Measurements from ENCODE around the gene FRS2. TPM values are rescaled to one million over a fixed set of nuclear protein-coding genes. Genes with fewer than 3 reads are reported as not detected.

FRS2 gene
- total and polyA plus RNA-seq, 5 donors from 2014 or later, result 6.9 to 31.8 (median 10.9) TPM

DNA sequence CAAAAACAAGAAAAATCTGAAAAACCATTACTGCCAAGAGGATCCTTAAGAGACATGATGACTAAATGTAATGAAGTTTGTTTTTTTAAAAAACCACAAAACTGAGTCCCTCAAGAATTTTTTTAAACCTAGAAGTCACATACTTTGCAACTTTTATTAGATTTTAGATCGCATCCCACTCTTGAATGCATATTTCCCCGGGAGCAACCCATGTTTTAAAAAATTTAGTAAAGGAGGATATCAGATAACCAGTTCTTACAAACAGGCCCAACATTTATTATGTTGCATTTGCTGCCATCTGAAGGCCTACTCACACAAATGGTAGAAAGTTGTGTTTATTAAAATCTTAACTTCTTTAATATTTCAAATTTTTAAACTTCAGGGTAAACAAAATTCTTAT is 70.8 kb downstream of the FRS2 start:
- no peak overlapping the region for H3K27ac ChIP-seq (ENCODE audit: insufficient read depth, low read length, poor library complexity, severe bottlenecking)
- Mint-ChIP-seq H3K9me3 (peaks cover 0 to 10% (median 7%) of the 10 kb centered on the region in 7 donors), H3K36me3 (peaks cover 22% of the 10 kb centered on the region), H3K27ac (peak overlapping the region in 1 of 3 donors; percentile 56), H3K4me1 (peaks cover 2 to 15% (median 7%) of the 10 kb centered on the region in 4 donors), H3K27me3 (no peaks in the 10 kb centered on the region), H3K4me3 (no peak overlapping the region)
- peaks cover 5 to 11% of the 10 kb centered on the region in 2 experiments for H3K9me3 ChIP-seq (ENCODE audit: control insufficient read depth in 2 of 2, low read length in 2 of 2)
- no peak for ATAC-seq (ENCODE audit: low read depth in 2 of 2)
- no peaks in the 10 kb centered on the region for H3K4me1 ChIP-seq (ENCODE audit: control insufficient read depth, insufficient read depth, low read length, poor library complexity, severe bottlenecking)
- DNase-seq, result no peak
- peaks cover 8% of the 10 kb centered on the region for H3K36me3 ChIP-seq (ENCODE audit: control insufficient read depth, insufficient read depth, low read length)
- no peaks in the 10 kb centered on the region for H3K27me3 ChIP-seq (ENCODE audit: control insufficient read depth, insufficient read depth, low read length)
- H3K4me3 ChIP-seq (ENCODE audit: low read depth, low read length), result no peak overlapping the region

DNA sequence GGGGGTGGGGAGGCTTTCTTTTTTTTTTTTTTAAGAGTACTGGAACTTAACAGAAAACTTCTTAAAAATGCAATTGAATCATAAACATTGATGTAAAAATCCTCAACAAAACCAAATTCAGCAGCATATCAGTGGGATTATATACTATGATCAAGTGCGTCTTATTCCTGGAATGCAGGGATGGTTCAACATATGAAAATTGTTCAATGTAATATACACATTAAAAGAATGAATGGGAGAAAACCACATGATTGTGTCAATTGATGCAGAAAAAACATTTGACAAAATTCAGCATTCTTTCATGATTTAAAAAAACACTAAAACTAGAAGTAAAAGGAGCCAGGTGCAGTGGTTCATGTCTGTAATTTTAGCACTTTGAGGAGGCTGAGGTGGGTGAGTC is 73.9 kb downstream of the FRS2 start:
- Histone ChIP-seq H3K36me3 (ENCODE audit: control insufficient read depth, insufficient read depth, low read length) (peaks cover 6% of the 10 kb centered on the region), H3K4me1 (ENCODE audit: control insufficient read depth, insufficient read depth, low read length, poor library complexity, severe bottlenecking) (no peaks in the 10 kb centered on the region), H3K27me3 (ENCODE audit: control insufficient read depth, insufficient read depth, low read length) (no peaks in the 10 kb centered on the region), H3K4me3 (ENCODE audit: low read depth, low read length) (no peak overlapping the region), H3K27ac (ENCODE audit: insufficient read depth, low read length, poor library complexity, severe bottlenecking) (no peak overlapping the region), H3K9me3 (ENCODE audit: control insufficient read depth in 2 of 2, low read length in 2 of 2) (peaks cover 5 to 11% of the 10 kb centered on the region in 2 experiments)
- Mint-ChIP-seq H3K4me1 (peaks cover 2 to 11% (median 6%) of the 10 kb centered on the region in 4 donors), H3K27ac (no peak overlapping the region), H3K4me3 (no peak overlapping the region), H3K9me3 (peaks cover 0 to 10% (median 7%) of the 10 kb centered on the region in 7 donors), H3K36me3 (peaks cover 21% of the 10 kb centered on the region), H3K27me3 (no peaks in the 10 kb centered on the region)
- DNase-seq (no peak), ATAC-seq (ENCODE audit: low read depth in 2 of 2) (no peak)

DNA sequence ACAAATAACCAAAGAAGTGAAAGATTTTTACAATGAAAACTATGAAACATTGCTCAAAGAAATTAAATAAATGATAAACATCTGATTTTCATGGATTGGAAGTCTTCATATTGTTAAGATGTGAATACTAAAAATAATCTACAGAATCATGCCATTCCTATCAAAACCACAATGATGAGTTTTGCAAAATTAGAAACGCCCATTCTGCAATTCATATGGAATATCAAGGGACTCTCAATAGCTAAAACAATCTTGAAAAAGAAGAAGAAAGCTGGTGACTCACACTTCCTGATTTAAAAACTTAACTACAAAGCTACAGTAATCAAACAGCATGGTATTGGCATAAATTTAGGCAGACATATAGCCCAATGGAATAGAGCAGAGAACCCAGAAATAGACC is 74.9 kb downstream of the FRS2 start:
- Histone ChIP-seq H3K27me3 (ENCODE audit: control insufficient read depth, insufficient read depth, low read length) (no peaks in the 10 kb centered on the region), H3K9me3 (ENCODE audit: control insufficient read depth in 2 of 2, low read length in 2 of 2) (peaks cover 5 to 11% of the 10 kb centered on the region in 2 experiments), H3K27ac (ENCODE audit: insufficient read depth, low read length, poor library complexity, severe bottlenecking) (no peak overlapping the region), H3K36me3 (ENCODE audit: control insufficient read depth, insufficient read depth, low read length) (peaks cover 6% of the 10 kb centered on the region), H3K4me1 (ENCODE audit: control insufficient read depth, insufficient read depth, low read length, poor library complexity, severe bottlenecking) (no peaks in the 10 kb centered on the region), H3K4me3 (ENCODE audit: low read depth, low read length) (no peak overlapping the region)
- no peak for ATAC-seq (ENCODE audit: low read depth in 2 of 2)
- Mint-ChIP-seq H3K4me3 (no peak overlapping the region), H3K27ac (no peak overlapping the region), H3K4me1 (peaks cover 4 to 14% (median 6%) of the 10 kb centered on the region in 4 donors), H3K36me3 (peaks cover 21% of the 10 kb centered on the region), H3K9me3 (peaks cover 0 to 10% (median 7%) of the 10 kb centered on the region in 7 donors), H3K27me3 (no peaks in the 10 kb centered on the region)
- DNase-seq, result no peak

DNA sequence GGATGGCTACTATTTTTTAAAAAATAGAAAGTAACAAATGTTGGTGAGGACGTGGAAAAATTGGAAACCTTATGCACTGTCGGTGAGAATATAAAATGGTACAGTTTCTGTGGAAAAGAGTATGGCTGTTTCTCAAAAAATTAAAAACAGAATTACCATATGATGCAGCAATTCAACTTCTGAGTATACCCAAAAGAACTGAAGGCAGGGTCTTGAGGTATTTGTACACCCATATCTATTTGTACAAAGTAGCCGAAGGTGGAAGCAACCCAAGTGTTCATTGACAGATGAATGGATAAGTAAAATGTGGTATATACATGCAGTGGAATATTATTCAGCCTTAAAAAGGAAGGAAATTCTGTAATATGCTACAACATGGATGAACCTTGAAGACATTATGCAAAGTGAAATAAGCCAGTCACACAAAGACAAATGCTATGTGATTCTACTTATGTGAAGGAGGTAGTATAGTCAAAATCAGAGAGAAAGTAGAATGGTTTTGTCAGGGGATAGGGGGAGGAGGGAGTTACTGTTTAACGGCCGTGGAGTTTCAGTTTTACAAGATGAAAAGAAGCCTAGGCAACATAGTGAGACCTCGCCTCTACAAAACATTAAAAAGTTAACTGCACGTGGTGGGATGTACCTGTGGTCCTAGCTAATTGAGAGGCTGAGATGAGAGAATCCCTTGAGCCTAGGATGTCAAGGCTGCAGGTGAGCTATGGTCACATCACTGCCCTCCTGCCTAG is 76.7 kb downstream of the FRS2 start:
- ATAC-seq (ENCODE audit: low read depth in 2 of 2), result no peak

DNA sequence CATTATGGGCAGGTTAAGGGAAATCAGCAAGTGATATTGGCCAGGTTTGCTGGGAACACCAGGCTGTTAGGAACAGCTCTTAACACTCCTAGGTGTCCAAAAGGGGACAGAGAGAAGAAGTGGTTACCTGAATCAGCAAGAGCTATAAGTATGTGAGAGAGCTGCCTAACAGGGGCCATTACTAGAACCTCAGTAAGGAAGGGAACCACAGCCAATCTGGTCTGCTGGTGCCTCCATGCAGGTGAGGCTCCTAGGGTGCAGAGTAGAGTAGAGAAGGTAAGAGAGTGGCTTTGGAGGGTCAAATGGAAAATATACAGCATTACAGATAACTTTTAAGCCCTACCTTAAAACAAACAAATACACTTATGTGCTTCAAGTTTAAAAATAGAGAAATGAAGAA is 78.5 kb downstream of the FRS2 start:
- H3K27me3 ChIP-seq (ENCODE audit: control insufficient read depth, insufficient read depth, low read length), result no peaks in the 10 kb centered on the region
- Mint-ChIP-seq H3K27me3 (no peaks in the 10 kb centered on the region), H3K27ac (peak overlapping the region in 1 of 3 donors; percentile 10), H3K9me3 (peaks cover 0 to 4% (median 3%) of the 10 kb centered on the region in 7 donors), H3K36me3 (peaks cover 16% of the 10 kb centered on the region), H3K4me3 (no peak overlapping the region), H3K4me1 (peaks cover 6 to 15% (median 10%) of the 10 kb centered on the region in 4 donors)
- H3K9me3 ChIP-seq (ENCODE audit: control insufficient read depth in 2 of 2, low read length in 2 of 2), result peaks cover 4 to 5% of the 10 kb centered on the region in 2 experiments
- no peak overlapping the region for H3K27ac ChIP-seq (ENCODE audit: insufficient read depth, low read length, poor library complexity, severe bottlenecking)
- H3K36me3 ChIP-seq (ENCODE audit: control insufficient read depth, insufficient read depth, low read length), result peaks cover 3% of the 10 kb centered on the region
- H3K4me3 ChIP-seq (ENCODE audit: low read depth, low read length), result no peak overlapping the region
- H3K4me1 ChIP-seq (ENCODE audit: control insufficient read depth, insufficient read depth, low read length, poor library complexity, severe bottlenecking), result no peaks in the 10 kb centered on the region
- ATAC-seq (ENCODE audit: low read depth in 2 of 2) (no peak), DNase-seq (no peak)

More for the DNA sequence above, 76.7 kb downstream of the FRS2 start:
- Mint-ChIP-seq H3K27me3 (no peaks in the 10 kb centered on the region), H3K27ac (peak overlapping the region in 2 of 3 donors; percentile 38 to 82), H3K4me3 (no peak overlapping the region), H3K4me1 (peaks cover 5 to 20% (median 9%) of the 10 kb centered on the region in 4 donors), H3K36me3 (peaks cover 22% of the 10 kb centered on the region), H3K9me3 (peaks cover 0 to 10% (median 7%) of the 10 kb centered on the region in 7 donors)
- no peak overlapping the region for H3K4me3 ChIP-seq (ENCODE audit: low read depth, low read length)
- peak in 1 of 3 donors; percentile 42 for DNase-seq
- H3K36me3 ChIP-seq (ENCODE audit: control insufficient read depth, insufficient read depth, low read length), result peaks cover 3% of the 10 kb centered on the region
- no peak overlapping the region for H3K27ac ChIP-seq (ENCODE audit: insufficient read depth, low read length, poor library complexity, severe bottlenecking)
- H3K4me1 ChIP-seq (ENCODE audit: control insufficient read depth, insufficient read depth, low read length, poor library complexity, severe bottlenecking), result no peaks in the 10 kb centered on the region
- no peaks in the 10 kb centered on the region for H3K27me3 ChIP-seq (ENCODE audit: control insufficient read depth, insufficient read depth, low read length)
- H3K9me3 ChIP-seq (ENCODE audit: control insufficient read depth in 2 of 2, low read length in 2 of 2), result peaks cover 5 to 11% of the 10 kb centered on the region in 2 experiments

DNA sequence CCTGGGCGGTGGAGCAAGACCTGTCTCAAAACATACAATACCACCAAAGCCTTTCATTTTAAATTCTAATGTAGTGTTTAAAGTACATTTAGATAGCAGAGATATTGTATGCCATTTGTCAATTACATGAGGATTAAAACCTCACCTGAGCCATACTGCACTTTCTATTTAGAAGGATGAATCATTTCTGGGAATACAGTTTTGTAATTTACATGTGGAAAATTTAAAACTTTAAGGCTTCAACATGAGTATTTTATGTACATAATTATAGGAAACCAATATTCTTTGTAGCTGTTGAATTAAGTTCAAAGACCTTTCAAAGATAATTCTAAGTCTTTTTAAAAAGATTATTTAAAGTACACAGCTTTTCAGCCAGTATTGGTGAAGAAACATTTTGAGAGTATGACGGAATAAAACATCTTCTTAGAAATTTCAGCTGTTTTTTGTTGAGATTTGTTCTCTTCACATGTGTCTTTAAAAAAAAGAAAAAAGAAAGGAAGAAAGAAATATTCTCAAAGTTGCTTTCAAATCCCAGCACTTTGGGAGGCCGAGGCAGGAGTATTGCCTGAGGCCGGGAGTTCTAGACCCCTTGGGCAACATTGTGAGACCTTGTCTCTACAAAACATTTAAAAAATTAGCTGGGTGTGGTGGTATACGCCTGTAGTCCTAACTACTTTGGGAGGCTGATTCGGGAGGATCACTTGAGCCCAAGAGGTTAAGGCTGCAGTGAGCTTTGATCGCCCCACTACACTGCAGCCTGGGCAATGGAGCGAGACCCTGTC is 80.6 kb downstream of the FRS2 start:
- no peak for ATAC-seq (ENCODE audit: low read depth in 2 of 2)
- H3K9me3 Mint-ChIP-seq, result peaks cover 0 to 2% (median 0%) of the 10 kb centered on the region in 7 donors
- H3K27ac Mint-ChIP-seq, result peak overlapping the region in 1 of 3 donors; percentile 32

DNA sequence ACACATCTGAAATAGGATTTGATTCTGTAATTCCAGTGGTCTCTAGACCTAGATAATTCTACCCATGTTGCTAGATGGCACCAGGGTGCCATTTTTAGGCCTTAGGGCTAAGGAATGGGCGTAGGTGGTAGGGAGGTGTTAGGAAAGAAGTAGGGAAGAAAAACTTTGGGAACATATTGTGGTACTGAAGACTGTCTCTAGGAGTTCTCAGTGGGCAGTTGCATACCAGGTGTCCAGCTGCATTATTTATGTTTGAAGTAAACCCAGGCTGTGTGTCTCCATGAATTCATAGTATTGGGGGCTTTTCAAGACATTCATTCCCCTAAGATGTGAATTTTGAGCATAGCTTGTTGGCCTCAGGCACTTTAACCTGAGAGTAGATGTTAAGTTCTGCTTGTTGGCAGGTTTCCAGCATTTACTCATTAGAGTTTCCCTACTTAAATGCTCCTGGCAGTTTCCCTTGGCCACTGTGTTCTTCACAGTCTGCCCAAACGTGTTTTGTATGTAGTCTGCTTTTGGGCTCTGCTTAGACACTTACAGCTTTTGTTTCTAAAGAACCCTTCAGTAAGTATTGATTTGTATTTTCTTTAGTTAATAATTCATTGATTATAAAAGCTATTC is 83.5 kb downstream of the FRS2 start:
- peaks cover 3% of the 10 kb centered on the region for H3K36me3 ChIP-seq (ENCODE audit: control insufficient read depth, insufficient read depth, low read length)
- Mint-ChIP-seq H3K27me3 (no peaks in the 10 kb centered on the region), H3K4me1 (peaks cover 2 to 15% (median 8%) of the 10 kb centered on the region in 4 donors), H3K4me3 (no peak overlapping the region), H3K27ac (peak overlapping the region in 1 of 3 donors; percentile 27), H3K36me3 (peaks cover 9% of the 10 kb centered on the region), H3K9me3 (no peaks in the 10 kb centered on the region)
- H3K27ac ChIP-seq (ENCODE audit: insufficient read depth, low read length, poor library complexity, severe bottlenecking), result no peak overlapping the region
- no peaks in the 10 kb centered on the region for H3K9me3 ChIP-seq (ENCODE audit: control insufficient read depth in 2 of 2, low read length in 2 of 2)
- DNase-seq (no peak), ATAC-seq (ENCODE audit: low read depth in 2 of 2) (no peak)
- no peaks in the 10 kb centered on the region for H3K4me1 ChIP-seq (ENCODE audit: control insufficient read depth, insufficient read depth, low read length, poor library complexity, severe bottlenecking)
- H3K4me3 ChIP-seq (ENCODE audit: low read depth, low read length), result no peak overlapping the region
- no peaks in the 10 kb centered on the region for H3K27me3 ChIP-seq (ENCODE audit: control insufficient read depth, insufficient read depth, low read length)

More for the DNA sequence above, 80.6 kb downstream of the FRS2 start:
- Histone ChIP-seq H3K36me3 (ENCODE audit: control insufficient read depth, insufficient read depth, low read length) (peaks cover 3% of the 10 kb centered on the region), H3K4me3 (ENCODE audit: low read depth, low read length) (no peak overlapping the region), H3K27ac (ENCODE audit: insufficient read depth, low read length, poor library complexity, severe bottlenecking) (no peak overlapping the region), H3K9me3 (ENCODE audit: control insufficient read depth in 2 of 2, low read length in 2 of 2) (no peaks in the 10 kb centered on the region), H3K4me1 (ENCODE audit: control insufficient read depth, insufficient read depth, low read length, poor library complexity, severe bottlenecking) (no peaks in the 10 kb centered on the region), H3K27me3 (ENCODE audit: control insufficient read depth, insufficient read depth, low read length) (no peaks in the 10 kb centered on the region)
- no peak for DNase-seq
- Mint-ChIP-seq H3K27me3 (no peaks in the 10 kb centered on the region), H3K4me3 (no peak overlapping the region), H3K36me3 (peaks cover 15% of the 10 kb centered on the region), H3K4me1 (peaks cover 6 to 16% (median 10%) of the 10 kb centered on the region in 4 donors)

Data from CD4-positive, CD25-positive, alpha-beta regulatory T cell (primary cell).